Fibroblast of lung (primary cell): ENCODE measurements around the gene ADAMTSL1. TPM values are rescaled to one million over a fixed set of nuclear protein-coding genes. Genes with fewer than 3 reads are reported as not detected.

ENCODE experiments used
- DNase-seq, 2 donors: peaks; one replicate each; pipeline versions ENCODE4 v3.0.0 to v3.0.0-alpha.2; 2010; ENCODE audit warnings: low read depth in 2 of 2
- H2AFZ ChIP-seq: 2 replicates; pipeline ENCODE4 v1.5.1; 2012; ENCODE audit warnings: low read length, control low read depth, inconsistent platforms
- H3K27ac ChIP-seq: 2 replicates; pipeline ENCODE4 v1.5.1; 2011; ENCODE audit warnings: low read length, control low read depth; ENCODE audit not compliant: insufficient read depth
- H3K27me3 ChIP-seq: 2 replicates; pipeline ENCODE4 v1.5.1; 2011; ENCODE audit warnings: mild to moderate bottlenecking, low read length; ENCODE audit not compliant: control insufficient read depth, insufficient read depth
- H3K36me3 ChIP-seq: 2 replicates; pipeline ENCODE4 v1.5.1; 2011; ENCODE audit warnings: low read length; ENCODE audit not compliant: control insufficient read depth, insufficient read depth
- H3K4me1 ChIP-seq: 2 replicates; pipeline ENCODE4 v1.5.1; 2011; ENCODE audit warnings: low read length; ENCODE audit not compliant: control insufficient read depth, insufficient read depth; ENCODE audit errors: extremely low read depth
- H3K4me2 ChIP-seq: 2 replicates; pipeline ENCODE4 v1.5.1; 2011; ENCODE audit warnings: low read length, control low read depth; ENCODE audit not compliant: insufficient read depth; ENCODE audit errors: extremely low read depth
- H3K4me3 ChIP-seq, 4 experiments: fragments of 200-600 bp in 1 of 4; sonication (generic) in 1 of 4; replicated peaks in 1 of 4; 2 replicates each; pipeline ENCODE4 v1.5.1; 2011 to 2016; ENCODE audit warnings: low read length in 4 of 4, low read depth in 3 of 4, mild to moderate bottlenecking in 3 of 4, control low read depth in 2 of 4, inconsistent platforms in 1 of 4, mixed read lengths in 1 of 4; ENCODE audit not compliant: insufficient read depth in 1 of 4; ENCODE audit errors: control extremely low read depth in 1 of 4
- H3K79me2 ChIP-seq: 2 replicates; pipeline ENCODE4 v1.5.1; 2012; ENCODE audit warnings: mild to moderate bottlenecking, low read length, inconsistent platforms; ENCODE audit not compliant: control insufficient read depth, insufficient read depth
- H3K9ac ChIP-seq: 2 replicates; pipeline ENCODE4 v1.5.1; 2011; ENCODE audit warnings: mild to moderate bottlenecking, low read length, control low read depth; ENCODE audit not compliant: insufficient read depth
- H3K9me3 ChIP-seq: 2 replicates; pipeline ENCODE4 v1.5.1; 2012; ENCODE audit warnings: low read depth, low read length; ENCODE audit not compliant: control insufficient read depth, insufficient read depth
- H4K20me1 ChIP-seq: 2 replicates; pipeline ENCODE4 v1.5.1; 2011; ENCODE audit warnings: low read length; ENCODE audit not compliant: control insufficient read depth, insufficient read depth; ENCODE audit errors: extremely low read depth
- EZH2 ChIP-seq: IDR thresholded peaks from 2 replicates; pipeline ENCODE4 v1.5.1; 2012; ENCODE audit warnings: low read length, control low read depth, mild to moderate bottlenecking; ENCODE audit errors: missing control alignments
- polyA plus RNA-seq, 2 donors: library from polyadenylated mRNA; depleted of rRNA in 1 of 2; stranded (reverse) in 1 of 2; unstranded in 1 of 2; fragments of >200 nt; gene quantifications; 2 replicates each; pipeline ENCODE4 v1.2.1, GENCODE V29; 2011 to 2012; ENCODE audit warnings: missing spikeins in 1 of 2
- total RNA-seq: library from RNA; depleted of rRNA; stranded (reverse); fragments of >200 nt; gene quantifications from 2 replicates; pipeline ENCODE4 v1.2.1, GENCODE V29; 2014
- TF ChIP-seq, protein P1 (sequence below), 2 donors: IDR thresholded peaks in 1 of 2; conservative IDR thresholded peaks in 1 of 2; 1 replicate in 1 of 2; 2 replicates in 1 of 2; pipeline ENCODE4 v1.5.1; 2011 to 2012; ENCODE audit warnings: low read length in 2 of 2, control low read depth in 1 of 2, inconsistent platforms in 1 of 2, low read depth in 1 of 2, mild to moderate bottlenecking in 1 of 2

ADAMTSL1 gene
- total and polyA plus RNA-seq, 2 donors (not counting 1 experiment from before 2014, with no cell fraction given) = 19.3 to 27.9 TPM

DNA sequence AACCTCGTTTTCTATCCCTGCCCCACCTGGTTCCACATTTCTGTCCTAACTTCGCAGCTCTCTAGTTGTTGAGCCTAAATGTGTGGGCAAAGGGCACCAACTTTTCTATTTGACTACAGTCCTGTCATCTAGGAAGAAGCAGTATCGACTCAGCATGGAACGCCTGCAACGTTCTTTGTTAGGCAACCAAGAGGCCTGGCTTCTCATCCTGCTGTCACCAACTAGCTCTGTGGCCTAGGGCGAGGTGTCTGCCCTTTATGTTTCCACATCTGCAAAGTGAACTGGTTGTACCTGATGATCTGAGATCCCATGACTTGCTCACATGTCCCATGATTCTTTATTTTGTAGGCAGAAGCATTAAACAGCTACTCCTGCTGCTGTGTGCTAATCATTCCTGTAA, 248.9 kb downstream of the ADAMTSL1 start:
- Histone ChIP-seq H3K27ac (no peak overlapping the region), H3K9ac (no peak overlapping the region), H3K4me3 (no peak overlapping the region), H3K4me2 (no peak overlapping the region), H3K36me3 (peaks cover 2% of the 10 kb centered on the region), H3K9me3 (no peaks in the 10 kb centered on the region), H4K20me1 (no peaks in the 10 kb centered on the region), H3K79me2 (no peaks in the 10 kb centered on the region), H3K27me3 (no peaks in the 10 kb centered on the region), H3K4me1 (peaks cover 2% of the 10 kb centered on the region), H2AFZ (no peak overlapping the region)
- DNase-seq = no peak
- no peak for TF ChIP-seq EZH2
- TF ChIP-seq, protein P1, sequence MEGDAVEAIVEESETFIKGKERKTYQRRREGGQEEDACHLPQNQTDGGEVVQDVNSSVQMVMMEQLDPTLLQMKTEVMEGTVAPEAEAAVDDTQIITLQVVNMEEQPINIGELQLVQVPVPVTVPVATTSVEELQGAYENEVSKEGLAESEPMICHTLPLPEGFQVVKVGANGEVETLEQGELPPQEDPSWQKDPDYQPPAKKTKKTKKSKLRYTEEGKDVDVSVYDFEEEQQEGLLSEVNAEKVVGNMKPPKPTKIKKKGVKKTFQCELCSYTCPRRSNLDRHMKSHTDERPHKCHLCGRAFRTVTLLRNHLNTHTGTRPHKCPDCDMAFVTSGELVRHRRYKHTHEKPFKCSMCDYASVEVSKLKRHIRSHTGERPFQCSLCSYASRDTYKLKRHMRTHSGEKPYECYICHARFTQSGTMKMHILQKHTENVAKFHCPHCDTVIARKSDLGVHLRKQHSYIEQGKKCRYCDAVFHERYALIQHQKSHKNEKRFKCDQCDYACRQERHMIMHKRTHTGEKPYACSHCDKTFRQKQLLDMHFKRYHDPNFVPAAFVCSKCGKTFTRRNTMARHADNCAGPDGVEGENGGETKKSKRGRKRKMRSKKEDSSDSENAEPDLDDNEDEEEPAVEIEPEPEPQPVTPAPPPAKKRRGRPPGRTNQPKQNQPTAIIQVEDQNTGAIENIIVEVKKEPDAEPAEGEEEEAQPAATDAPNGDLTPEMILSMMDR (conservative IDR thresholded peaks at IDR 0.05 in 1 of 2, IDR thresholded peaks at IDR 0.05 in 1 of 2; ENCODE audit: low read depth in 1 of 2, low read length in 2 of 2) = no peak

DNA sequence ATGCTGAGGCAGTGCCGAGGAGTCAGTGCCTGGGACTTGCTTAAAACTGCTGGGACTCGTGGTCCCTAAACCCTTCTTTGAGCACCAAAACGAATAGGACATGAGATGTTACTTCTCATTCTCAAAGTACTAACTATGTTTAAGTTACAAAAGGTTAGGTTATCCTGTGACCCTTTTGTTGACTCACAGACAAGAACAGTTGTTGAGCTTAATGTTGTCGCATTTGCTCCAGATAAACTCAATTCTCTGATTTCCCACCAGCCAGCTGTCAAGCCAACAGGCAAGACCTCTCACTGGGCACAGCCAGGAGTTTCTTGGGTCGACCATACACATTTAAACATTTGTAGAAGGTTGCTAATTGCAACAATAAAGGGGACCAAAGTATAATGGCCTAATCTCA, 249.4 kb downstream of the ADAMTSL1 start:
- no peak for DNase-seq
- no peak overlapping the region for H3K9ac ChIP-seq

DNA sequence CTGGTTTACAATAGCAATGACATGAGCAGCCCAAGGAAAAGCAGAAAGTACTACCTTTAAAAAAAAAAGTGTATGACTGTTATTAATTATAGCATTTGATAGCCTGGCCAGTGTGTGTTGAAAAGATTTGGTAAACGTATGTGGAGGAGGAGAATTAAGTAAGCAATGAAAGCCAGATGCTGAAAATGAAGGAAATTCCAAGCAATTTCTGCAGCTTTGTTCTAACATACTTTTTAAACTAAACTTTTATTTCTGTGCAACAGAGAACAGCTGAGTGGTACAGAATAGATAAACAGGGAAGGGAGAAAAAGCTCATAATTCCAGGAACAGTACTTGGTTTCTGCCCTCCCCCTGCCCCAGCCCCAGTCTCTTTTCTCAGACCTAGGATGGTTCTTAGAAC, 252.6 kb downstream of the ADAMTSL1 start:
- peak in 1 of 2 donors; percentile 53 for DNase-seq
- H4K20me1 ChIP-seq = no peaks in the 10 kb centered on the region
- no peak for TF ChIP-seq EZH2
- TF ChIP-seq, protein P1 (conservative IDR thresholded peaks at IDR 0.05 in 1 of 2, IDR thresholded peaks at IDR 0.05 in 1 of 2; ENCODE audit: low read depth in 1 of 2, low read length in 2 of 2) = no peak
- H3K36me3 ChIP-seq = peaks cover 2% of the 10 kb centered on the region
- H2AFZ ChIP-seq = no peak overlapping the region
- H3K4me2 ChIP-seq = no peak overlapping the region
- H3K9ac ChIP-seq = no peak overlapping the region
- H3K4me3 ChIP-seq = no peak overlapping the region
- H3K9me3 ChIP-seq = no peaks in the 10 kb centered on the region
- H3K27ac ChIP-seq = no peak overlapping the region
- H3K27me3 ChIP-seq = no peaks in the 10 kb centered on the region
- peaks cover 2% of the 10 kb centered on the region for H3K4me1 ChIP-seq
- no peaks in the 10 kb centered on the region for H3K79me2 ChIP-seq

More for the DNA sequence above, 249.4 kb downstream of the ADAMTSL1 start:
- no peaks in the 10 kb centered on the region for H4K20me1 ChIP-seq
- no peak overlapping the region for H3K4me3 ChIP-seq
- peaks cover 2% of the 10 kb centered on the region for H3K36me3 ChIP-seq
- TF ChIP-seq, protein P1 (conservative IDR thresholded peaks at IDR 0.05 in 1 of 2, IDR thresholded peaks at IDR 0.05 in 1 of 2; ENCODE audit: low read depth in 1 of 2, low read length in 2 of 2) = no peak
- TF ChIP-seq EZH2 = no peak
- H3K4me1 ChIP-seq = peaks cover 2% of the 10 kb centered on the region
- no peak overlapping the region for H3K27ac ChIP-seq
- H3K4me2 ChIP-seq = no peak overlapping the region
- no peak overlapping the region for H2AFZ ChIP-seq
- no peaks in the 10 kb centered on the region for H3K9me3 ChIP-seq
- no peaks in the 10 kb centered on the region for H3K79me2 ChIP-seq
- no peaks in the 10 kb centered on the region for H3K27me3 ChIP-seq
